ENCODE measurements around the gene CS.
"Not testable (repeated sequence)": the region's sequence is repeated elsewhere in the genome, so short reads cannot be mapped to it uniquely, and the experiment has no call there.

Gene CS

DNA sequence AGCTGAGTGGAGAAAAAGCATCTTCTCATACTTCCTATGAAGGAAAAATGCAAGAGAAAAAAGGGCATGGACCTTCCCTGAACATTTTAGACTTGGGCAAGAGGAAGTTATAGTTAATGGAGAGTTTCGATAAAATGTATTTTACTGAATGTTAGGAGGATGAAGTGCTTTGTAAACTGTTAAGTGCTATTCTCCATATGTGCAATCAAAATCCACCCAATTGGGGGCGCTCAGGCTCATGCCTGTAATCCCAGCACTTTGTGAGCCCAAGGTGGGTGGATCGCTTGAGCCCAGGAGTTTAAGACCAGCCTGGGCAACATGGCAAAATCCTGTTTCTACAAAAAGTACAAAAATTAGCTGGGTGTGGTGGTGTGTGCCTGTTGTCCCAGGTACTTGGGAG lies 17.5 kb upstream of the CS start:
- no peak for DNase-seq

DNA sequence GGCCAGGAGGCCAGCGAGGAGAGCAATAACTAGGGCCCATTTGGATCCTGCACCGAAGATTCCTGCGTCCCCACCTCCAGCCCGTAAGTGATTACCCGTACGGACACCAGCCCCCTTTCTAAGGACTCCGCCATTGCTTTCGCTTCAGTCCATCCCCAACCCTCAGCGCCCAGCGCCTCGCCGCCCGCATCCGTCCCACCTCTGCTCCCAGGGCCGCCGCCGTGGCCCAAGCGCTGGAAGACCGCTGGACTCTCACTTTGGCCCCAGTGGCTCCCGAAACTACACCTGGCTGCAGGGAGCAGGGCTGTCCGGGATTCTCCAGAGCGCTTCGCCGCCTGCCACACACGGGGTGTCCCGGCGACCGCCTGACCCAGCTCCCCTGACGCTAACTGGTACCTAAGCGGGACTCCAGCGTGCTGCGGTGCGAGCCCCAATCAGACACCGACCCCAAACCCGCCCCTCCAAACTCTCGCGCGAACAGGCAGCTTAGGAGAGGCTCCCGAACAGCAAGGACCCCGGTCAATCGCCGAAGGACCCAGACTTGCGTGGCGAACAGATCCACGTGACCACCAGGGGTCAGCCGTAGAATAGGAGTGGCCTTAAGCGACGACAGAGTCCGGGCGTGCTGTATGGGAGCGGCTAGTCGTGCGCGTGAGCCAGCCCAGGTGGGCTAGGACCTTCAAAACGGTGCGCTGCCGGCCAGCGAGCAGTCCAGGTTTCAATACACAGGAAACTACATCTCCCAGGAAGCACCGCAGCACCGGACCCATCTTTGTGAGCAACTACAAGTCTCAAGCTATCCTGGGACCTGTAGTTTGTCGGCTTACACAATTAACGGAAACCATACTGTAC lies 15.7 kb upstream of the CS start, which contains the start of gene CNPY2:
Gene CNPY2, minus strand, starts transcription at position 367 of the 852 bp plus-strand sequence. CDS start 771 bp downstream, outside the sequence.
- peak; percentile 99 for DNase-seq

DNA sequence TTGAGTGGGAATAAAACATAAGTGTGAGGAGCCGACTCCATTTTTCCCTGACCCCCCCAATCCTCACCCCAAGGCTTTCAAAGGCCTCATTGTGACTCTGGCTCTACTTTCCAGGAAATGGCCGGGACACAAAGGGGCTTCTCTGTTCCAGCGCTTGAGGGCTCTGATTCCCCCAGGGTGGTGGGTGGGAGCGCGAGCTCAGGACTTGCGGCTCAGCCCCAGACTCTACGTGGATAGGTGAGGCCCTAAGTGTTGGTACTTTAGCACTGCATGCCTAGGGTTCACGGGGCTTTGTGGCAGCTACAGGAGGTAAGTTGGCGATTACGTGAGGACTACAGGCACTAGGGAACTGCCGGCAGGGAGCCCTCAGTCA lies 15.1 kb upstream of the CS start:
- DNase-seq, result no peak

DNA sequence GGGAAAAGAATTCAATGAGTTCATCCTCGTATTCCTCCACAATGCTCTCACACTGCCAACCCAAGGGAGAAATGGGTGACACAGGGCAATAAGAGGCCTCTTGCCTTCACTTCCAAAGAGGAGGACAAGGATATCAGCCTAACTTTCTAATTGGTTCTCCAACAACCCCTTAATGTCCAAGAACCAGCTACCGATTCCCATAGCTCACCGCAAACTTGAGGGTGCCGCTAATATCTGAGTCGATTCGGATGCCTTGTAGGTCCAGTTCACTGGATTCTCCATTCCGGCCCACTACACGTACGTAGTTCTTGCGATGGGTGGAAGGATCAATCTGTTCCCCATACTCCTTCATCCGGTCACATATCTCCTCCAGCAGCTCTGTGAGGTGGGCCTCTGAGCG lies 10.9 kb upstream of the CS start:
- no peak for DNase-seq

DNA sequence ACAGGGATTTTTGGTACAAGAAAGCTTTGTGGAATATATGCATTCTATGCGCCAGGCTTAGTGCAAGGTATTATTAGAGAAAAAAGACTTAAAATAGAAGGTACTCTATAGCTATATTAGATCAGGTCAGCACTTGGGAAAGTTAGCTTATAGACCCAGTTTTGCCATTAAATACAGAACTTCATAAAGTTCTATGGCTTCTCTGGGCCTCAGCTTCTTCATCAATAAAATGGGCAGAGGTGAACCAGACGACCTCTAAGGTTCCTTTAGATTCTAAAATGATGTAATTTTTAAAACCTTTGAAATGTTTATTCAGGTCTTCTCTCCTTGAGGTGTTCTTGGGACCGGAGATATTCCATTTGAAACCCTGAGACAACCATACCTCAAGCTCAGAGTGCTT lies 8.6 kb upstream of the CS start:
- DNase-seq, result no peak

DNA sequence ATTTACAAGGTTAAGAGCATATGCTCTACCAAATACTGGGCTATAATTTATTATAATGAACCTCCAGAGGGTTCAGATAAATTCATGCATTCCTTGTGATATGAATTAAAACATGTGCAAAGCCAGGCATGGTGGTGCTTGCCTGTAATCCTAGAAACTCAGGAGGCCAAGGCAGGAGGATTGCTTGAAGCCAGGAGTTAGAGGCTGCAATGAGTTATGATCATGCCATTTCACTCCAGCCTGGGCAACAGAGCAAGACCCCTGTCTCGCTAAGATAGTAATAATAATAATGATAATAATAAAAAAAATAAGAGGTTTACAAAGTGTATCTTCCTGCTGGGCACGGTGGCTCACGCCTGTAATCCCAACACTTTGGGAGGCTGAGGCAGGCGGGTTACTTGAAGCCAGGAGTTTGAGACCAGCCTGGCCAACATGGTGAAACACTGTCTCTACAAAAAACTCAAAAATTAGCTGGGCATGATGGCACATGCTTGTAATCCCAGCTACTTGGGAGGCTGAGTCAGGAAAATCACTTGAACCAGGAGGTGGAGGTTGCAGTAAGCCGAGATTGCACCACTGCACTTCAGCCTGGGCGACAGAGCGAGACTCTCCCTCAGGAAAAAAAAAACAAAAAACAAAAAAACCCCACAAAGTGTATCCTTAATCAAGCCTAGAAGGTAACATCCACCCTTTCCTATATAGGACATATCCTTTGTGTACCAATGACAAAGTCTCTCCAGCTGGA lies 7.3 kb upstream of the CS start:
- no peak for DNase-seq

DNA sequence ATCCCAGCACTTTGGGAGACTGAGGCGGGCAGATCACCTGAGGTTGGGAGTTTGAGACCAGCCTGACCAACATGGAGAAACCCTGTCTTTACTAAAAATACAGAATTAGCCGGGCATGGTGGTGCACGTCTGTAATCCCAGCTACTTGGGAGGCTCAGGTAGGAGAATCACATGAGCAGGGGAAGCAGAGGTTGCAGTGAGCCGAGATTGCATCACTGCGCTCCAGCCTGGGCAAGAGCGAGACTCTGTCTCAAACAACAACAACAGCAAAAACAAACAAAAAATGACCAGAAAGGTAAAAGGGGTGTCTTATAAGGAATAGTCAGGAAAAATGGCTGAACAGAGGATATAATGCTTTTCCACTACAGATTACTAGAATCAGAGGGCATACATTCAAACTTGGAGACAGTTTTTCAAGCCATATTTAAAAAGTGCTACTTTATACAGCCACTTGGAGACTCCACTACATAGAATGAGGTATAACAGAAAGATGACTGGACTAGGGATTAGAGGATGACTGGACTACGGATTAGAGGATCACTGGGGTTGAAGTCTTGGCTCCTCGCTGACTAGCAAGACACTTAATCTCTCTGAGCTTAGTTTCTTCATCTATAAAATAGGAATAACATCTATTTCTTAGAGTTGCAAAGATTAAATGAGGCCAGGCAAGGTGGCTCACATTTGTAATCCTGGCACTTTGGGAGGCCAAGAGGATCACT lies 4.9 kb upstream of the CS start:
- DNase-seq, result no peak

DNA sequence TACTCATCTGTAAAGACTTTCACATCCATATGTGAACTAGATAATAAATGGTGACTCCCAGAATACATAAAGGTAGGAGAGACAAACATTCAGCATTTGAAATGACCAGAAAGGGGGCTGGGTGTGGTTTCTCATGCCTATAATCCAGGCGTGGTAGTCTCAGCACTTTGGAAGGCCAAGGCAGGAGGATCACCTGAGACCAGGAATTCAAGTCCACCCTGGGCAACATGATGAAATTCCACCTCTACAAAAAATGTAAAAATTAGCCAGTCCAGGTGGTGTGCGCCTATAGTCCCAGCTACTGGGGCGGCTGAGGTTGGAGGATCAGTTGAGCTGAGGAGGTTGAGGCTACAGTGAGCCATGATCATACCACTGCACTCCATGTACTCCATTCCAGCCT lies 4.1 kb upstream of the CS start:
- DNase-seq, result no peak

DNA sequence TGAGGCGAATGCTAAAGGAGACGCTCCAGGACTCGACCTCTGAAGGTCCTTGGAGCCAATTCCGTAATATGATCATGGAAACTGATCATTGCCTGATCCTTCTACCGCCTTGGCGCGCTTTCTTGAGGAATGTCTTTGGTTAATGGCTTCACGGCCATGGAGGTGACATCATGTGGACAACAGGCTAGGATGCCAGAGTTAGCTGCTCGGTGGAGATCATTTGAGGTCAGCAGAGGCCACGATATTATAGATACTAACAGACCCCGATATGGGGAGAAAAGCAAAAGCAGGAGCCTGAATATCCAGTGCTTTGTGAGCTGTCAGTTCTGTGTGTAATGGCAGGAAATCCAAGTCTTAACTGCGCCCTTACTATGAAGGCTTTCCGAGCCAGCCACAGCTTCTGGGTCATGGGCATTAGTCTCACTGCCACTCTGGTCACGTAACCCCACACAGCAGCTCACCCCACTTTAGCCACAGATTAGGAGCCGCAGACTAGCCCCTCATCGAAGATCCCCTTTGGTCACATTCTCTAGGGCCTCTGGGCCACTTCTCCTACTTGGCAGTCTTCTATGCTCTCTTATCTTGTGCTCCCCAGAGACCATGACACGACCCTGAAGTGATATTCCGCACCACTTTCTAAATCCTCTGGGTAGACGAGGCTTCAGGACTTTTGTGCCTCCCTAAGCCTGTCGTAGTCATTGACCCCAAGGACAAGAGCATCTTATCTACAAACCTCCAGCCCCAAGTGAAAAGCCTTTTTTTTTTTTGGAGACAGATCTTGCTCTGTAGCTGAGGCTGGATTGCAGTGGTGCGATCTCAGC lies 724 bp upstream of the CS start:
- DNase-seq, result peak; percentile 30

DNA sequence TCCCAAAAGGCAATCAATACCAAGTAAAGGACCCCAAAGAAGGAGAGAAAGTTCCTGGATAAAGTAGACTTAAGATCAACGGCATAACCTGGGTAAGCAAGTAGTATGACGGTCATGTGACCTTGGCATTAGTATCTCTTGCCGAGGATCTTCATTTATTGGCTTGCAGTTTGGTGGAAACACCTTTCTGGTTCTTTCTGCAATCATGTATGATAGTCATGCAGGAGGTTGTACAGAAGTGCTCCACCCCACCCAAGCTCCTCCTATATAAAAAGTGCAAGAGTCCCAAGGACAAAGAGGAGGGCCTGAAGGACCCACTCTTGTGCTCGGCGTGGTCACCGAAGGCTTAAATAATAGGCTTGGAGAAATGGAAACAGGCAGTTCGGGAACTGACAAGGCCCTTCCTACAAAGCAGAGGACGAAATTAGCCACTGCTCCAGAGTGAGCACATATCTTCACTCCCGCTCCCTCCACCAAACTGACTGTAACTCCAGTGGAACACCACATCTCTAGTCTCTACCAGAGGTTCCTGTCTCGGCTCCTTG lies 750 bp downstream of the CS start:
- no peak for DNase-seq

DNA sequence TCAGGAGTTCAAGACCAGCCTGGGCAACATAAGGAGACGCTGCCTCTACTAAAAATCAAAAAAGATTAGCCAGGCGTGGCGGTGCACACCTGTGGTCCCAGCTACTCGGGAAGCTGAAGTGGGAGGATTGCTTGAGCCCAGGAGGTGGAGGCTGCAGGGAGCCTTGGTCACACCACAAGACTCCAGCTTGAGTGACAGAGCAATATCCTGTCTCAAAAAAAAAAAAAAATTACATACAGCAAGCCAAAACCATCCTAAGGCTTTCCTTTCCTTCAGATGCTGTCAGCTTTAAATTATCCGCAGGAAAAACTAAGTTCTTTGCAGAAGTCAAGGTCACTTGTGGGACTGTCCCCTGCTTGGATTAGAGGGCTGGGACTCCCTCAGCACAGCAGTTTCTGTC lies 1.3 kb downstream of the CS start:
- no peak for DNase-seq

DNA sequence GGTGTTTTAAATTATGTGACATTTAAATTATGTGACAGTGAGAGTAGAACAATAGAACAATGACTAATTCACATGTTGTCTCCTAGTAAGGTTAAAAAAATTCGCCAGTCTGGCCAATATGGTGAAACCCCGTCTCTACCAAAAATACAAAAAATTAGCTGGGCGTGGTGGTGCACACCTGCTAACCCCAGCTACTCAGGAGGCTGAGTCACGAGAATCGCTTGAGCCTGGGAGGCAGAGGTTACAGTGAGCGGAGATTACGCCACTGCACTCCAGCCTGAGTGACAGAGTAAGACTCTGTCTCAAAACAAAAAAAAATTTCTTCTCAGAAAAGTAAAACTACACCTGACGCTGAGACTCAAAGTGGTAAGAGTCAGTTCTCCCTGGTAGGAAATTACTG lies 2.7 kb downstream of the CS start:
- DNase-seq, result no peak

DNA sequence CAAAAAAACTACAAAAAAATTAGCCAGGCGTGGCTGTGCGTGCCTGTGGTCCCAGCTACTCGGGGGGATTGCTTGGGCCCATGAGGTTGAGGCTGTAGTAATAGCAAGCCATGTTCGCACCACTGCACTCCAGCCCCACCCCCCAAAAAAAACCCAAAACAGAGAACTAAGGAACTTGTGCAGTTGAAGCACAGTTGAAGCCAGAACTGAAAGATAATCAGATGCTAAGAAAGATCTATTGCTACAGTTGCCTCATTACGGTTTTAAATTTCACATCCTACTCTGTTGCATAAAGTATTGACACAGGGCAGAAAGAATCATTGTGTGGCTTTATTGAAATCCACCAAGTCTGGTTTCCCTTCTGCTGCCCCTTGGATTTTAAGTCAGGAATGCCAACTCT lies 3.8 kb downstream of the CS start:
- no peak for DNase-seq

DNA sequence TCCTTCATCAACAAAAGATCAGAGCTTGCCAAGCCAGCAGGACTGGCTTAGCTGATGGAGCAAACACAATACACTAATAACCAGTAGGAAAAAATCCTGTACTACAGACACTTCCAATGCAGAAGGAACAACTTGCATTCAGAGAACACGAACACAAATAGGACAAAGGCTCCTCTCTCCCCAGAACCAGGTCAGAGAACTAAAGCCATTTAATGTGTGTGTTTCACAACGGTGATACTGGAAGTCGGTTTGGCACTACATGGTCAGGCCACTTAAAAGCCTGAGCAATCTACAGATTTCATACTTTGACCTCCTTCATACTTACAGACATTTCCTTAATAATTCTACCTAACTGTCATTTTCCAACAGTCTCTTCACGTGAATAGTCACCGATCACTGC lies 6.3 kb downstream of the CS start:
- no peak for DNase-seq

DNA sequence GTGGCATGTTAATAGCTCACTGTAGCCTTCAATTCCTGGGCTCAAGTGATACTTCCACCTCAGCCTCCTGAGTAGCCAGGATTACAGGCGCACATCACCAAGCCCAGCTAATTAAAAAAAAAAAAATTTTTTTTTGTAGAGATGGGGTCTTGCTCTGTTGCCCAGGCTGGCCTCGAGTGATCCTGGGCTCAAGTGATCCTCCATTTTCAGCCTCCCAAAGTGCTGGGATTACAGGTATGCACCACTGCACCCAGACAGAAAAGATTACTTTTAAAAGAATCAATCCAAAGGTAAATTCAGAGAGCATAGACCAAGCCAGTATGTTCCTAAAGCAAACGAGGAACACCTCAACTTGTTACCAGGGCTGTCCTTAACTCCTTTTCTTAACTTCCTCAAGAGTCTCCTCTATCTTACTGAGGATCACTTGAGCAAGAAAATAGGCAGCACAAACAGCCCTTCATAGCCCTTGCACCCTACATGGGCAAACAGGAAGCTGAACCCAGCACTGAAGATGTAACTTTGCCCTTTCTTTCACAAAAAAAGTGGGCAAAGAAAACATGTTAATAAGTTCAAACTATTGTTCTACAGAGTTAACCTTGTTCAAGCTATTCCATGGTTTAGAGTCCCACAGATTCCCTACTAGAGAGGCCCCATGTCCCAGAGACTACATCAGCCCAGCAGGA lies 11.3 kb downstream of the CS start:
- no peak for DNase-seq

DNA sequence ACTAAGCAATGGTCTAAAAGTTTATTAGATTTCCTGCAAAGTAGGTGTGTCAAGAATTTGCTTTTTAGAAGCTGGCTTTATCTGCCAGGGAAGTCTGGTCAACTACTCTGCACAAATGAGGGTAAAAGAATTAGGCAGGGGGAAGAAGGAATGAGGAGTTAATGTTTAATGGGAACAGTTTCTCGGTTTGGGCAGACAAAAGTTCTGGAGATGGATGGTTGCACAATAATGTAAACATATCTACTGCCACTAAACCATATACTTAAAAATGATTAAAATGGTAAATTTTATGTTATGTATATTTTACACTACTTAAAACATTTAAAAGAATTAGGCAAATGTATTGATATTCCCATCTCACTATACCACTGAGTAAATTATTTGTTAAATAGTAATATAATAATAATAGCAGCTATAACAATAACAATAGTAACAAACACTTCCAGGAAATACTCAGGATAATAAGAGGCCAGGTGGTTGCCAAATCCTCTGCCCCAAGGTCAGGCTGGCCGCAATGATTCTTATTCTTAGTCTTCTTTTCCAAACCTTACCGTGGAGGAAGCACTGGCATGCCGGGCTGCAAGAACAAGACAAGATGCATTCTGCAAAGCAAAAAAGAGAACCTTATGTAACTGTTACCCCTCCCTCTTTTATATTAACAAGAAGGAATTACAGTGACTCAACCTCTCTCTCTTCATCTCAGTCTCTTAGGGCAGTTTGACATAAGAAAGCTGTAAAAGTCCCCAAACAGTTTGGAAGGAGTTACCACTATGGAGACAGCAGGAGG lies 13.9 kb downstream of the CS start:
- DNase-seq, result no peak

DNA sequence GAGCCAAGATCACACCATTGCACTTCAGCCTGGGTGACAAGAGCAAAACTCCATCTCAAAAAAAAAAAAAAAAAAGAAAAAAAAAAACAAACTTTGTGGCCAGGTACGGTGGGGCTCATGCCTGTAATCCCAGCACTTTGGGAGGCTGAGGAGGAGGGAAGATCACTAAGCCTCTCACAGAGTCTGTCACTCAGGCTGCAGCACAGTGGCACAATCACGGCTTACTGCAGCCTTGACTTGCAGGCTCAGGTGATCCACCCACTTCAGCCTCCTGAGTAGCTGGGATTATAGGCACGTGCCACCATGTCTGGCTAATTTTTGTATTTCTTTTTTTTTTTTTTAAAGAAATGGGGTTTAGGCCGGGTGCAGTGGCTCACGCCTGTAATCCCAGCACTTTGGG lies 15.9 kb downstream of the CS start:
- DNase-seq, result not testable (repeated sequence)

DNA sequence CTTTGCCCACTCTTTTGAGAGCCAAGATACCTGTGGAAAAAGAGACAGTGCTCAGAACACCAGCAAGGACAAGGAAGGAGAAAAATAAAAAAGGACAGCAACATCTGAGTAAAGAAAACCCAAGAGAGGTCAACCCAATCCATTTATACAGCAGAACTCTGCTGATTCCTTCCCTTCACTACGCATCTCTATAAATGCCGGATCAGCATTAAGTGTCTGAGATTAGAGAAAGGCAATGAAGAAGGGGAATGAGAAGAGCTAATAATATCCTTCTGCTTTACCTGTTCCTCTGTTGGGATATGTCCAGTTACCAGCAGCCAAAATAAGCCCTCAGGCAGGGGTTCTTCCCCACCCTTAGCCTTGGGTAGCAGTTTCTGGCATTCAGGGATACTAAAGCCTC lies 17.6 kb downstream of the CS start:
- DNase-seq, result no peak

DNA sequence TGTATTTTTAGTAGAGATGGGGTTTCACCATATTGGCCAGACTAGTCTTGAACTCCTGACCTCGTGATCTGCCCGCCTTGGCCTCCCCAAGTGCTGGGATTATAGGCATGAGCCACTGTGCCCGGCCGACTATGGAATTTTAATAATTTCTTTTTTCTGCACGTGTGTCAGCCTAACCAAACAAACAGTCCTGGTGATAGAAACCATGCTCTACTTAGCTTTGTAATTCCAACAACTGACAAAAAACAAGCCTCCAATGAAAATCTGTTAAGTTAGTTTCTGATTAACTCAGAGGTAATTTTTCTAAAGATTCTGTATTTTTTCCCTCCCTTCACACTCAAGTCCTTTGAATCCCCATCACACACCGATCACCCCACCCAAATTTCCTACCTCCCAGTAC lies 18.1 kb downstream of the CS start:
- DNase-seq, result no peak

DNA sequence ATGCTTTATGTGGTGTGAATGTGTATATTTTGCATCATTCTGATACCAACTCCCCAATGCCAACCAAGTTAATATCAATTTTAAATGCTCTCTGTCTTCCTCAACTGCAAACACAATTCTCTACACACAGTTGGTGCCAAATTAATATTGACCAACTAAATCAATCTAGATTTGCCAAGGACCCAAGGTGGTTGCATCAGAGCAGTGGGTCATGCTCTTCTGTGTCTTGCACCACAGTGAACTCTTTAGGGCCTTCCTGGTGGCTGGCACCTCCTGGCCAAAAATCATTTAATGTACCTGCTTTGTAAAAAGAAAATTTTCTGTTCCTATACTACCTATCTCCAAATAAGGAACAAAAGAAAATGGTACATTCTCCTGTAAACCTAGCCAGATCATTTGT lies 19.3 kb downstream of the CS start:
- DNase-seq, result no peak

DNA sequence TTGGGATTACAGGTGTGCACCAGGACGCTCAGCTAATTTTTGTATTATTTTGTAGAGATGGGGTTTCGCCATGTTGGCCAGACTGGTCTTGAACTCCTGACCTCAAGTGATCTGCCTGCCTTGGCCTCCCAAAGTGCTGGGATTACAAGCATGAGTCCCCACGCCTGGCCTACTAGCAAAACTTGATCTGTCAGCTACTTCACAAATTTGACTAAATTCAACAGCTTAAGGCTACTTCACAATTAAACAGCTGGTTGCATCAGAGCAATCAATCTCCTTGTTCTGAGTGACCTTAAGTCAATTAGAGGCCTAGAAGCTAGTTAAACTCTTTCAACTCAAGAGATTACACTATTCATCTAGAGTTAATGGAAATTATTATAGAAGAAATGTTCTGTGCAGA lies 21.2 kb downstream of the CS start:
- DNase-seq, result no peak
